Activated CD8-positive, alpha-beta memory T cell treated with anti-CD3 and anti-CD28 coated beads for 24 hours (primary cell): ENCODE results near the gene SET.
"Not testable (repeated sequence)": the region's sequence is repeated elsewhere in the genome, so short reads cannot be mapped to it uniquely, and the experiment has no call there.

Source experiments
- DNase-seq: peaks from one replicate; pipeline ENCODE4 v3.0.0-alpha.2; 2020

Gene SET

DNA sequence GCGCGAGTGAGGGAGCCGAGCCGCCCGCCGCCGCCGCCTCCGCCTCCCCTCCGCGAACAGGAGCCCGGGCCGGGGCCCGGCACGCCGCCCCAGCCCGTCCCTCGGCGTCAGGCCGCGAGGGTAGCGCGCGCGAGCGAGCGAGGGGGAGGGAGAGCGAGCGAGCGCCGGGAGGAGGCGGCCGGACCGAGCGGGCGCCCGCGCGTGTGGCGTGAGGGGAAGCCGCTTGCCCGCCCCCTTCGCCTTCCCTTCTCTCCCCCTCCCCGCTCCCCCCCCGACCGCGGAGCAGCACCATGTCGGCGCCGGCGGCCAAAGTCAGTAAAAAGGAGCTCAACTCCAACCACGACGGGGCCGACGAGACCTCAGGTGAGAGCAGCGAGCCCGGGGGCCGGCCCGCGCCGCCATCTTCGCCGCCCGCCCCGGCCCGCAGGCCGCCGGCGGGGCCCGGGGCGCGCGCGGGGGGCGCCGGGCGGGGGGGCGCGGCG, 312 bp downstream of the SET start:
- no peak for DNase-seq

DNA sequence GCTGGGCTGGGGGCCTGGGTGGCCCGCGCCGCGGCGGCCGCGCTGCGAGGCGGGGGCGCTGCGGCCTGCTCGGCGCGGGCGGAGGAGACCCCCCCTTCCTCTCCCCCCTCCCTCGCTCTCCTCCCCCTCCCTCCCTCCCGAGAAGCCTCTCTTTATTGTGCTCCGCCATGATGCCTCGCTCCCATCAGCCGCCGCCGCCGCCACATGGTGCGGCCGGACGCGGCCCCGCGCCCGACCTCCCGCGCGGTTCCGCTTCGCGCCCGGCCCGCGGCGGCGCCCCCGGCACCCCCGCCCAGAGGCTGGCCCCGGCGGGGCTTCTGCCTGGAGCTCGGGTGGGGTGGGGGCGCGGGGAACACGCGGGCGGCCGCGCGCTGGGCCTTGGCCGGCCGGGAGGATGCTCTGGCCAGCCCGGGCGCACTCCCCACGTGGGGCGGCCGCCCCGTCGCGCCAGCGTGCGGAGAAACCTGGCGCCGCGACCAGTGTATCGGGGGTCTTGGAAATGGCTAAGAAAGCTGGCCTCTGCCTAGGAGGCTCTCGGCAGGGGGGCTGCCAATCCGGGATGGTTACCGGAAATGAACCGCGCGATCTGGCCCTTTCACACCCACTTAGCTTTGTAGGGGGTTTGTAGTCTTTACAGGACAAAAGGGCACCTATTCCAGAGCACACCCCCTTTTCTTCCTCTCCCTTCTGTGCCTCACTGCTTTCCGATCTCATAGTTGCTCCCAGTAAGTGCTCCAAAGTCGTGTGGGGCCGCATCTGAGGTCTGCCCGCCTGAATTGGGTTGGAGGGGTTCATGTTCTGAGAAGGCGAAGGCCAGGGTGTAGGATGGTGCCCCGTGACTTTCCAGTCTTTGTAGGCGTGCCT, 1.0 kb downstream of the SET start:
- peak; percentile 77 for DNase-seq

DNA sequence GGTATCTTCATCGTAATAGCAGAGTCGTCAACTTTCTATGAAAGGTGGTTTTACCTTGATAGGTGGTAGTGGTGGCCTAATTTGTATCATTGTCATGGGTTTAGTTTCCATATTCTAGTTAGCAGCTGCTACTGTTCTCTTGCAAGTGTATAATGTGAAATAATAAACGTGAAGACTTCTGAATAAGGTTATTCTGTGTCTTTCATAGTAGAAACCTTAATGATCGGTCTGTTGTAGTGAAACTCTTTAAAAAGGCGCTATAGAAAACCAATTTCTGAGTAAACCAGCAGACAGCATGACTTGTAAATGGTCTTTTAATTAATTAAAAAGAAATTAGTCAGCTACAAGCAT, 1.6 kb downstream of the SET start:
- no peak for DNase-seq

DNA sequence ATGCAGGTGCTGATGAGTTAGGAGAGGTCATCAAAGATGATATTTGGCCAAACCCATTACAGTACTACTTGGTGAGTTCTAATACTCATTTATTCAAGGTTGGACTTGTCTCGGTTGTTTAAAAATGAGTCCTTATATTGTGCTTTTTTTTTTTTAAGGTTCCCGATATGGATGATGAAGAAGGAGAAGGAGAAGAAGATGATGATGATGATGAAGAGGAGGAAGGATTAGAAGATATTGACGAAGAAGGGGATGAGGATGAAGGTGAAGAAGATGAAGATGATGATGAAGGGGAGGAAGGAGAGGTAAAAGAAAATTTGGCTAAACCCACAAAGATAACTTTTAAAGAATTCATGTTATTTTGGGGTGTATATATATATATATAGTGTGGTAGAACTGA, 4.7 kb downstream of the SET start:
- DNase-seq, result not testable (repeated sequence)

DNA sequence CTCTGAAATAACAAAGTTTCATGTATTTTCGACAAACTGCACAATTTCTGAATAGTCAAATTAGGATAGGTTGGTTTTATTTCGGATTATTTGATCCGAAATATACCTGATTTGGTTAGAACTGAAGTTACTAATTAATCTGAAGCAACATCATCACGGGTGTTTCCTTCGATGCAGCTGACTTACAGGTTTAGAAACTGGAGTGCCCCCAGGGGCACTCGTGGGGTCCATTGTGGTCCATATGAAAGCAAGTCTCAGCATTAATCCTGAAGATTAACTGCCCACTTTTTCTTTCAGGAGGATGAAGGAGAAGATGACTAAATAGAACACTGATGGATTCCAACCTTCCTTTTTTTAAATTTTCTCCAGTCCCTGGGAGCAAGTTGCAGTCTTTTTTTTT, 5.3 kb downstream of the SET start:
- no peak for DNase-seq

DNA sequence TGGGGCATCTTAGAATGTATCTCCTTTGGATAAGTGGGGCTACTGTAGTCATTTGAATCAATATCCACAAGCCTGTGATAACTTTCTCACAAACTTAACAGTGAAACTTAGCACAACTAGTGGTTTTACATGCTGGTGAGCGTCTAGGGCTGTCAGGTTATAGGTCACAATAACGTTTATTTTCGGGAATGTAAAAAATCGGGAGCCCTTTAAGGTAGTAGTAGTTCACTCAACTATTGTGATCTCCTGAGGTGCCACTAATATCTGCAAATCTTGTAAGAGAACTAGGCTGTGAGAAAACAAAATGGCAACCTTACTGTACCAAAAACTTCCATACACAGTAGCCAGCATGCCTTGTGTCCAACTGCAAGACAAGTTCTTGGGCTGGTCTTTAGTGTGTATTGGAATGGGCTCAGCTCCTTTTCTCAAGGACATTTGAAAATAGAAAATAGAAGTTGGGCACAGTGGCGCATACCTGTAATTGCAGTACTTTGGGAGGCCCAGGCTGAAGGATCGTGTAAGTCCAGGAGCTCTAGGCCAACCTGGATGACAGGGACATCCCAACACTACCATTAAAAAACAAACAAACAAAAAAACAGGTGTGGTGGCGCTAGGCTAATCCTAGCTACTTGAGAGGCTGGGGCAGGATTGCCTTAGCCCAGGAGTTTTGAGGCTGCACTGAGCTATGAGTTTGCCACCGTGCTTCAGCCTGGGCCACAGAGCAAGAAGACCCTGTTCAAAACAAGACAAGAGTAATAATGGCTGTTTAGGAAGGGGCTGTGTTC, 8.1 kb downstream of the SET start:
- DNase-seq, result no peak

DNA sequence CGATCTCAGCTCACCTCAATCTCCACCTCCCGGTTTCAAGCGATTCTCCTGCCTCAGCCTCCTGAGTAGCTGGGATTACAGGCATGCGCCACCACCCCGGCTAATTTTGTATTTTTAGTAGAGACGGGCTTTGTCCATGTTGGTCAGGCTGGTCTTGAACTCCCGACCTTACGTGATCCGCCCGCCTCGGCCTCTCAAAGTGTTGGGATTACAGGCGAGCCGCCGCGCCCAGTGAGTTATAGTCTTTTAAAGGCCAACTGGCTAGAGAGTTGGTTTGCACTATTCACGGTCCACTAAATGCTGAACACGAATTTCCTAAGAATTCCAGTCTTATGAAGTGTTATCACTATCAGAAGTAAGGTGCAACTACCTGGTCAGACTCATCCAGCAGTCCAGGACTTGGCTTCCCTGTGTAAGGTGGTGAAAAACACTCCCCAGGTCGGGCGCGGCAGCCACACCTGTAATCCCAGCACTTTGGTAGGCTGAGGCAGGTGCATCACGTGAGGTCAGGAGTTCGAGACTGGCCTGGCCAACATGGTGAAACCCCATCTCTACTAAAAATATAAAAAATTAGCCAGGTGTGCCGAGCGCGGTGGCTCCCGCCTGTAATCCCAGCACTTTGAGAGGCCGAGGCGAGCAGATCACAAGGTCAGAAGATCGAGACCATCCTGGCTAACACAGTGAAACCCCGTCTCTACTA, 10.2 kb downstream of the SET start:
- DNase-seq, result not testable (repeated sequence)

DNA sequence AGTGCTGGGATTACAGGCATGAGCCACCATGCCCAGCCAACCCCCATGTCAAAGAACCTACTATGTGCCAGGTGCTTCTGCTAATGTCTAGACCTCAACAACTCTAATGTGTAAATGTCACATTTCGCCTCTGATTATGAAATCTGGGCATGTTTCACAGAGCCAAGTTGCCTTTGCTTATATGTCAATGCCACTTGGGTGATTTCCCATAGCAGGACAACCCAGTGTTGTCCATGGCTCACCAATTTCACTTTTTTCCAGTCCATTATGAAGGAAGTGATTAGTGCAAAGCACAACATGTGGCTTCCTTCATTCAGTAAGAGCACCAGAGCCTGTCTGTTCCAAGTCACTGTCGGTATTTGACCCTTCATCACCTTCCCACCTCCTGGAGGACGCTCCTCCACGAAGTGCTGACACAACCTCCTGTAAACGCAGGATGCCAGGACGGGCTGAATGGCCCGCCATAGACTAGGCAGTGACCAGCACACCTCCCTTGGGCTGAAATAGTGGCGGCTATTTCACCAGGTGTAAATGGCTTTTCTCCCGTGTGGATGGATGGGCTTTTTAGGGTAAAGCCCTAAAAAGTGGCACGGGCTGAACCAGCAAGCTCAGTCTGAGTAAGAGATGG, 12.3 kb downstream of the SET start:
- DNase-seq, result no peak

DNA sequence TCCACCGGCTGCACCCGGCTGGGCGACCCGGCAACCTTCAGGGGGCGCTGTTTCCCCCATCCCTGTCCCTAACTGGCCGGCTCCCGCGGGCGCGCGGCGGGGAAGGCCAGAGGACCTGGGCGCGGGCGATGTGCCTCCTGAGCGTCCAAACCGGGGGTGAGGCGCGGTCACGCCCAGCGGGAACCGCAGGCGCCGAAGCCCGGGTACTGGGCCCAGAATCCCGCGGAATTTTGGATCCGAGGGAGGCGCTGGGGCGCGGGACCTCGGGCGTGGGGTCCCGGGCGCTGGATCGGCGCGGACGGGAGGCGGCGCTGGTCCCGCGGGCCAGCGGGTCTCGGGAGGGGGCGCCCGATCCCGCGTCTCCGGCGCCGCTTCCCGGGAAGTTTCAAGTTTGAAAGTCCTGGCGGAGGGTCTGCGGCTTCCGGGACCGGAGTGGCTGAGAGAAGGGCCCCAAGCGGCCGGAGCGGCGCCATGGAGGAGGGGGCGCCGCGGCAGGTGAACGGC, 13.5 kb downstream of the SET start, which contains the start of gene PKN3:
PKN3 (plus strand) TSS at position 59 of the 504 bp plus-strand sequence; CDS start at position 472, 413 bp downstream.
- peak; percentile 97 for DNase-seq

DNA sequence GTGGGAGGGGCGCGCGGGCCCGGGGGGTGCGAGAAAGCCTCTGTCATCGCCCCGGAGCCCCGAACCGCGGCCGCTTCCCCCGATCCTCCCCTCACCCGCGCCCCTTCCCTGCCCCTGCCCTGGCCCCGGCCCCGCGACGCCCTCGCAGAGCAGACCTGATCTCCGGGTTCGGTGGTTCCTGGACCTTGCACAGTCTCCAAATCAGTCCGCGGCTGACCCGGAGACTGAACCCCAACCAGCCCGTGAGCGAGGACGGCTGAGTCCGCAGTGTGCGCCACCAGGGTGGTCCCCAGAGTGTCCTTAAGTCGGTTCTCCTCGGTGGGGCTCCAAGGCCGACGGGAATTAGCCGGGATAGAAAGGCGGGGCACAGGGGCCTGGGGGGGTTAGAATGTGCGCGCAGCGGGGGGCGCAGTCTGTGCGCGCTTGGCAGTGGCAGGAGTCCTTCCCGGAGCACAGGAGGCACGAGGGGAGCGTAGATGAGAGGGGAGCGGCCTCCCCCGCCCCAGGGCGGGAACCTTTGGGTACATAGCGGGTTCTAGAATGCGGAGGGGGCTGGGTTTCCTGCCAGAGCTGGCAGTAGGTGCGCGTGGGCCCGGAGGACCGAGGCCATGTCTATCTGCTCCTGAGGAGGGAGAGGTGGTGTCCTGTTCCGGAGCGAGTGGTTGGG, 14.1 kb downstream of the SET start:
- DNase-seq, result peak; percentile 77

DNA sequence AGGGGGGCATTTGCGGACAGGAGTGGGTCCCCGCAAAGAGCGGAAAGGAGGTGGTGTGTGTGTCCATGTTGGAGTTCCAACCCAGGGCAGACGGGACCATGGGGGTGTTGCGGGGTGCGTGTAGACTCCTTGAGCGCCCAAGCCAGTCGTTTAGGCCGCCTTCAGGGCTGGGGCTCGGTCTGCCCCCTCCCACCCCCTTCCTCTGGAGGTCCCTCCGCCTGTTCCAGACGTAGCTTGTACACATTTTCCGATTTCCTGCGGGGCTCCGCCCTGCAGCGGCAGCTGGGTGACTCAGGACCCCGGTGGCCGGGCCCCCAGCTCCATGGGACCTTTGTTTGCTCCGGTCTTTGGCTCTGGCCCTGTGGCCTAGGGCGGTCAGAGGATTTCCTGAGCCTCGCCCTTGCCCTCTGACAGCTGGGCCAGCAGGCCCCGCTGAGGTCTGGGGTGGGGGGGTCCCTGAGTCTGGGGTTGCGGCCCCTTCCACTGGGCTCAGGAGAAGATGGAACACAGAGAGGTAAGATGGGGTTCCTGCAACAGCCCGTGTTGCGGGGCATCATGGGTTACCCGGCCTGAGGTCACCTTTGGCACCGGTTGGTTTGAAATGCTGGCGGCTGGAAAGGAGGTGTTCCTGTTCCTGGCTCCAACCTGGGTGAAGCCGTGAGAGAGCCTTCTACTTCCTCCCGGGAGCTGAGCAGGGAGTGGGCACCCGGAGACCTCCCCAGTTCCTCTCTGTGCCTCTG, 14.8 kb downstream of the SET start:
- DNase-seq, result no peak

DNA sequence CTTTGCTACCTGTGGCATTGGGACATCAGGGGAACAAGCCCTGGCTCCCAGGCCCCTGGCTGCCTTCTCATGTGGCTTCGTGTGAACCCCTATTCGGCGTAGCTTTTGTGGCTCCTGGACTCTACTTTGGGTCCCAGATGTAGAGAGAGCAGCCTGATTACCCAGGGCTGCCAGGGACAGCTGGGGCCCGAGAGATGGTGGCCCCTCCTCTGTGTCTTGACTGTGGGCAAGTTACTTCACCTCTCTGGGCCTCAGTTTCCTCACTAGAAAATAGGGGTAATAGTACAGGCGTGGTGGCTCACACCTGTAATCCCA, 15.3 kb downstream of the SET start:
- no peak for DNase-seq

DNA sequence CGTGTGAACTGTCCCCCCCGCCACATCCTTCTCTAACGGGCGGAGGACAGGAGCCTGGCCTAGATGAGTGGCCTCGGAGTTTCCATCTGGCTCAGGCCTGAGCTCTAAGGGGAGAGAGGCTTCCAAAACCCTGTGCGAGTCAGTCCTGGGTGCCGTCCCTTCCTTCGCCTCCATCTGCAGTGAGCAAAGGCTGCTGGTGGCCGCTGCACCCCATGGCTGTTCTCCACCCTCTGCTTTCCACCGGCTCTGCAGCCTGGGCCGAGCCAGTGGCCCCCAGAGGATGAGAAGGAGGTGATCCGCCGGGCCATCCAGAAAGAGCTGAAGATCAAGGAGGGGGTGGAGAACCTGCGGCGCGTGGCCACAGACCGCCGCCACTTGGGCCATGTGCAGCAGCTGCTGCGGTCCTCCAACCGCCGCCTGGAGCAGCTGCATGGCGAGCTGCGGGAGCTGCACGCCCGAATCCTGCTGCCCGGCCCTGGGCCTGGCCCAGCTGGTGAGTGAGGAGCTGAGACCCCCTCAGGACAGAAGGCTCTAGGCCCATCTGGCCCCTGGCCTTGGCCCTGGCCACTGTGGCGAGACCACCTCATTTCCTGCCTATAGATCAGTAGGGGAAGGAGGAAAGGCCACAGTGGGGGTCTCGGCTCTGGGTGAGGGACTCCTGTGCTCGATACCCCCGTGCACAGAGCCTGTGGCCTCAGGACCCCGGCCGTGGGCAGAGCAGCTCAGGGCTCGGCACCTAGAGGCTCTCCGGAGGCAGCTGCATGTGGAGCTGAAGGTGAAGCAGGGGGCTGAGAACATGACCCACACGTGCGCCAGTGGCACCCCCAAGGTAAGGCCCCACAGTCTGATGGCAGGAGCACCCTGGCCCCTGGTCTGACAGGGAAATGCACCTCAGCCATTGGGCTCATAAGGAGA, 16.3 kb downstream of the SET start:
- DNase-seq, result no peak

DNA sequence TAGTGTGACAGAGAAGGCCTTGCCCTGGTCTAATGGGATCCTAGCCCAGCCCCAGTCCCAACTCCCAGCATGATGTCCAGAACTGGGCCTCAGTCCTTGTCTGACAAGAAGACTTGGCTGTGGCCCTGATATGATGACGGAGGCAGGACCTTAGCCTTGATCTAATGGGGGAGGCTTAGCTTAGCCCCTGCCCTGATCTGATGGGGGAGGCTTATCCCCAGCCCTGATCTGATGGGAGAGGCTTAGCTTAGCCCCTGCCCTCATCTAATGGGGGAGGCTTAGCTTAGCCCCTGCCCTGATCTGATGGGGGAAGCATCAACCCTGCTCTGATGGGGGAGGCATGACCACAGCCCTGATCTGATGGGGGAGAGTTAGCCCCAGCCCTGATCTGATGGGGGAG, 17.0 kb downstream of the SET start:
- DNase-seq, result no peak

DNA sequence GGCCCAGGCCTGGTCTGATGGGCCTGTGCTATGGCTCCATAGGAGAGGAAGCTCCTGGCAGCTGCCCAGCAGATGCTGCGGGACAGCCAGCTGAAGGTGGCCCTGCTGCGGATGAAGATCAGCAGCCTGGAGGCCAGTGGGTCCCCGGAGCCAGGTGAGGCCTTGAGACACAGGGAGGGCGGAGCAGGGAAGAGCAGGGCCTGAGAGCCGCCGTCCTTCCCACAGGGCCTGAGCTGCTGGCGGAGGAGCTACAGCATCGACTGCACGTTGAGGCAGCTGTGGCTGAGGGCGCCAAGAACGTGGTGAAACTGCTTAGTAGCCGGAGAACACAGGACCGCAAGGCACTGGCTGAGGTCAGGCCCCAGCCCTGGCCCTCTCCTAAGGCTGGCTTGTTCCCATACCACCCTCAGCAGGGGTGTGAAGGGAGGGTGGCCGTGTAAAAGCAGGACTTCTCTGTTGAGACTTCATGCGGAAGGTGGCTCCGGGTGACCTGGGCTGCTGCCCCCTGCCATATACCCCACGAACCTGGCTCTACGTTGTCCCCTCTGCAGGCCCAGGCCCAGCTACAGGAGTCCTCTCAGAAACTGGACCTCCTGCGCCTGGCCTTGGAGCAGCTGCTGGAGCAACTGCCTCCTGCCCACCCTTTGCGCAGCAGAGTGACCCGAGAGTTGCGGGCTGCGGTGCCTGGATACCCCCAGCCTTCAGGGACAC, 17.8 kb downstream of the SET start:
- no peak for DNase-seq

DNA sequence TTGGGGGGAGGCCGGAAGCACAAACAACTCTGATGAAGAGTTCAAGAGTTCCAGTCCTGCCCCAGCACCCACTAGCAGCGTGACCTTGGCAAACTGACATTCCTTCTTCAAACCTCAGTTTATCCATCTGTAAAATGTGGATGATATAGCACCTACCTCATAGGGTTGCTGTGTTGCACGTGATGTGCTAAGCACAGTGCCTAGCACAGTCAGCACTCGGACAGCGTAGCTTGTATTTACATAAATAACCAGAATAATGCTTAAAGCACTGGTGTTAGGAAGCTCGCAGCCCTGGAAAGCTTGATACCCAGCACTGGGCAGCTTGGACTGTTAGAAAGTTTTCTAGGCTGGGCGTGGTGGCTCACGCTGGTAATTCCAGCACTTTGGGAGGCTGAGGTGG, 18.4 kb downstream of the SET start:
- no peak for DNase-seq

DNA sequence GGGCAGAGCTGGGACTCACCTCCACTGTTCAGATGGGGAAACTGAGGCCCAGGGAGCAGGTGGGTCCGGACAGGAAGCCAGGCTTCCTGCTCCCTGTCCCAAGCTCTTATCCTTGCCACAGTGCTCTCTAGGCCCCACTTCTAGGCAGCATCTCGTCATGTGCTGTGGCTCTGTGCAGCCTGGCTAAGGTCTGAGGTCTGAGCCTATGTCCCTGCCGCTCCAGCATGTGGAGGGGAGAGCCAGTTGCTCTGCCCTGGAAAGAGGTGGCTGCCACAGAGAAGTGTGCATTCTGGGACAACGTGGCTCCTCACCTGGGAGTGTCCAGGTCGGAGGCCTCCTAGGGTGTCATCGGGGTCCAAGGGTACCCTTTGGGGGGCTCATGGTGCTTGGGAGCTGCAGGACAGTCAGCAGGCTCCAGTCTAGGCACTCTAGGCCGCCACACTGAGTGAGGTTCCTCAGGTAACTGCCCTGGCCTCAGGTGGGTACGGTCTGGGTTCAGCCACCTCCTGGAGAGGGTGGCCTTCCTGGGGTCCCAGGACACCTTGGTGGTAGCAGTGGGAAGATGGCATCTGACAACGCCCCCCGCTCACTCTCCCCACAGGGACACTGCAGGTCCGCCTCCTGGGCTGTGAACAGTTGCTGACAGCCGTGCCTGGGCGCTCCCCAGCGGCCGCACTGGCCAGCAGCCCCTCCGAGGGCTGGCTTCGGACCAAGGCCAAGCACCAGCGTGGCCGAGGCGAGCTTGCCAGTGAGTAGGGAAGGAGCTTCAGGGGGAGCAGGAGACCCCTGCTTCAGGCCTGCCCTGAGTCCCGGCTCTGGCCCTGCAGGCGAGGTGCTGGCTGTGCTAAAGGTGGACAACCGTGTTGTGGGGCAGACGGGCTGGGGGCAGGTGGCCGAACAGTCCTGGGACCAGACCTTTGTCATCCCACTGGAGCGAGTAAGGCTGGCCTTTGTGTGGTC, 23.7 kb downstream of the SET start:
- no peak for DNase-seq

DNA sequence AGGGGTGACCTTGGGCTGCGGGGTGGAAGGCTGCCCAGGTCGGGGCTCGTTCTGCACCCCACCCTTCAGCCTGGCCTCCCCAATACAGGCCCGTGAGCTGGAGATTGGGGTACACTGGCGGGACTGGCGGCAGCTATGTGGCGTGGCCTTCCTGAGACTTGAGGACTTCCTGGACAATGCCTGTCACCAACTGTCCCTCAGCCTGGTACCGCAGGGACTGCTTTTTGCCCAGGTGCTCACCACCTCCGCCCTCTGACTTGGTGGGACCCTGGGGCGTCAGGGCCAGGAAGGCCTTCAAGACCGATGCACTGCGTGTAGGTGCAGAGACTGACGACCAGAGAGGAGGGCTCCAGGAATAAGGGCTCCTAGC, 24.4 kb downstream of the SET start:
- no peak for DNase-seq
